Dermis microvascular lymphatic vessel endothelial cell (primary cell): Measurements from ENCODE around the gene AP4M1. TPM values are rescaled to one million over a fixed set of nuclear protein-coding genes. Genes with fewer than 3 reads are reported as not detected.

ENCODE experiments used
- DNase-seq, 2 donors: peaks; one replicate each; pipeline versions ENCODE4 v3.0.0 to v3.0.0-alpha.2; 2010; ENCODE audit warnings: low read depth in 2 of 2
- total RNA-seq: library from RNA; depleted of rRNA; stranded (reverse); fragments of >200 nt; gene quantifications from 2 replicates; pipeline ENCODE4 v1.2.1, GENCODE V29; 2014

The AP4M1 gene, protein sequence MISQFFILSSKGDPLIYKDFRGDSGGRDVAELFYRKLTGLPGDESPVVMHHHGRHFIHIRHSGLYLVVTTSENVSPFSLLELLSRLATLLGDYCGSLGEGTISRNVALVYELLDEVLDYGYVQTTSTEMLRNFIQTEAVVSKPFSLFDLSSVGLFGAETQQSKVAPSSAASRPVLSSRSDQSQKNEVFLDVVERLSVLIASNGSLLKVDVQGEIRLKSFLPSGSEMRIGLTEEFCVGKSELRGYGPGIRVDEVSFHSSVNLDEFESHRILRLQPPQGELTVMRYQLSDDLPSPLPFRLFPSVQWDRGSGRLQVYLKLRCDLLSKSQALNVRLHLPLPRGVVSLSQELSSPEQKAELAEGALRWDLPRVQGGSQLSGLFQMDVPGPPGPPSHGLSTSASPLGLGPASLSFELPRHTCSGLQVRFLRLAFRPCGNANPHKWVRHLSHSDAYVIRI
- total RNA-seq, result 12.3 and 16.8 TPM in 2 replicates

DNA sequence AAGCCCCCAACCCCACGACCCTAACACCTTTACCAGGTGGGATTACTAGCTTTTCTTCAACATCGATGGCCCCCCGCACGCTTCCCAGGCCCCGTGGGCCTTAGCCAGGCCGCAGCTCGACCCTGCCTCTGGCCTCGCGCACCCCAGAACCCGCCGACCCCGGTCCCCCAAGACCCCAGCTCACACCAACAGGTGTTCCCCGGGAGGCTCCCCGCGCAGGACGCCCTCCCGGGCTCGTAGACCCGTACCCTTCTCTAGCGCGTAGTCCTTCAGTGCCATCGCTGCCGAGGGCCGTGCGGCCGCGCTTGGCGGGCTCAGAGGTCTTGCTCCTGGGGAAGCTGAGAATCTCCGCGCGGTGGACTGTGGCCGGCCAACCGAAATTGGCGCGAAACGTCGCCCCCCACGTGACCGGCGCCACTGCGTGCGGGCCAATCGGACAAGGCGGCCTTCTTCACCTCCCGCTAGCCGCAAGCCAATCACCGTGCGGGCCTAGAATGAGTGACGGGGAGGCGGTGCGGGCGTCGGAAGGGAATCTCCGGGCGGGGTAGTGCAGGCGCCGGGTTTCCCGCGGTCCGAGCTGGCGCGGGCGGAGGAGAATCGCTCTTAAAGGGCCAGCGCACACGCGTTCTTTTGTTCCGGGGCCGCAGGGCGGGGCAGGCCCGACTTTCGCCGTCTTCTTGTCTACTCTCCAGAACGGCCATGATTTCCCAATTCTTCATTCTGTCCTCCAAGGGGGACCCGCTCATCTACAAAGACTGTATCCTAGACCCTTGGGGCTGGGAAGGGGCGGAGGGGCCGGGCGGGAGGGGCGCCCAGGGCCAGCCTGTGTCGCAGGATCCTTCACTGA lies at the start of gene AP4M1, which contains the start of gene MCM7:
Gene AP4M1 (plus strand): TSS at position 628 of the 847 bp plus-strand sequence. CDS start 72 bp downstream, at position 700.
Gene MCM7 (minus strand): TSS at position 382 of the 847 bp plus-strand sequence. CDS start 103 bp downstream, at position 279.
- peak; percentile 94 to 99 for DNase-seq

DNA sequence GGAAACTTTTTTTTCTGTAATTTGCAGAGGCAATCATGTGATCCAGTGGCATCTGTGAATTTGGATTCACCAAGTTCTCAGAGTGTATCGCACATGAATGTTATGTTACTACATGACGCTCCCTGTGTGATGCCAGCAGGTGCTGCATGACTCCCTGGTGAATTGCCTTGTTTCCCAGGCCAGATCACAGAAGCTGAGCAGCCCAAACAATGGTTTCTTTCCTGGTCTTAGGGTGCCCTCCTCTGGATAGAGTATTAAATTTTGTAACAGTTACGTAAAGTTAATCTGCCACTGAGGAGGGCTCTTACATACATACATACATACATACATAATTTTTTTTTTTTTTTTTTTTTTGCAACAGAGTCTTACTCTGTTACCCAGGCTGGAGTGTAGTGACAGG lies 48.2 kb upstream of the AP4M1 start:
- peak; percentile 72 to 81 for DNase-seq

- no peak for DNase-seq
These were observed 44.4 kb upstream of the AP4M1 start for GRCh38 chr7:100057006-100057405.

DNA sequence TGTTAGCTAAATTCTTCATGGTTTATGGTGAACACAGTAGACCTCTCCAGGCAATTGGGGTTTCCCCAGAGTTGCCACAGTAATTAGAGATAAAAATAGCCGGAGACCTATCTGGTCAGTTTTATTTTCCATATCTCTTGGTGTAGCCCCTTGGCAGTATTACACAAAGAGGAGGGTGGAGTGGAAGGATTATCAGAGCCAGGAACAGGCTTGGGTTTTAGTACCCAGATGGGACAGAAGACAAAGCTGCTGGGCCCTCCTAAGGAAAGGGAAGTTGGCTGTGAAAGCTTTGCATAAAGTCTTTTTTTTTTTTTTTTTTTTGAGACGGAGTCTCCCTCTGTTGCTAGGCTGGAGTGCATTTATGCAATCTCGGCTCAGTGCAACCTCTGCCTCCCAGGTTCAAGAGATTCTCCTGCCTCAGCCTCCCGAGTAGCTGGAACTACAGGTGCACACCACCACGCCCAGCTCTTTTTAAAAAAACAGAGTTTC lies 42.1 kb upstream of the AP4M1 start:
- no peak for DNase-seq

DNA sequence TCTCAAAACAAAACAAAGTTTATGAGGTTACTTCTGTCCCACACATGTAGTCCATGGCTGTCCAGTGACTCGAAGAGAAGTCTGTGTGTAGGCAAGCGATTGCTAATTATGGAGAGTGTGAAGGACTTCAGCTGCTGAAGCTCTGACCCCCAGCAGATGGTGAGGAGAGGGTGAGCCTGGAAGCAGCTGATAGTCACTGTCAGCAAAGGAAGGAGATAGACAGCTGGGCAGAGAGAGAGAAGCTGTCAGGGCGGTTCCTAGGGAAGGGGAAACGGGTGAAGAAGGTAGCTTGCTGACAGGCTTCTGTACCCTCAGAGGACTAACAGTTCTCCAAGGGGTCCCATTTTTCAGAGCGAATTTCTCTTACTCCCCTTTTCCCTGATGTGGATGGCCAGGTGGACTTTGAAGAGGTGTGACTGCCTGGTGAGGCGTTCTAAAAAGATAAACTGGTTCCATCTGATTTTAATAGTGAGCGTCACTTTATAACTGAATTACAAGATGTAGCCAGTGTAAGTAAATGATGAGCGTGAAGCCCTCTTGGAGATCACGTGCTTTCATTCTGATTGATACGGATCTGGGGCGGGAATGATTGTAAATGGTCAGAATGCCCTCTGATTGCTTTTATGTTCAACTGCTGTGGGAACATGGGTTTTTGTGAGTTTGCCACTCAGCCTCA lies 39.8 kb upstream of the AP4M1 start:
- no peak for DNase-seq

DNA sequence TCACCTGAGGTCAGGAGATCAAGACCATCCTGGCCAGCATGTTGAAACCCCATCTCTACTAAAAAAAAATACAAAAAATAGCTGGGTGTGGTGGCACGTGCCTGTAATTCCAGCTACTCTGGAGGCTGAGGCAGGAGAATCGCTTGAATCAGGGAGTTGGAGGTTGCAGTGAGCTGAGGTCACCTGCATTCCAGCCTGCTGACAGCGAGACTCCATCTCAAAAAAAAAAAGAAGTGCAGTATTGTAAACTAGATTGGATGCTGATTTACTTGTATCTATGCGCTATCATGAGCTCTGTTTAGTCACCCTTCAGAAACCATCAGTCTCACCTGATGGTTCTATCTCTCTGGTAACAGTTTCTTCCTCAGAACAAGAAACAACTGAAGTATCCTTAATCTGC lies 38.1 kb upstream of the AP4M1 start:
- no peak for DNase-seq

GRCh38 chr7:100064162-100064561 lies 37.3 kb upstream of the AP4M1 start:
- DNase-seq, result no peak

- no peak for DNase-seq
These were observed 35.8 kb upstream of the AP4M1 start for GRCh38 chr7:100065452-100066186.

GRCh38 chr7:100066953-100067352 lies 34.5 kb upstream of the AP4M1 start:
- DNase-seq, result no peak

DNA sequence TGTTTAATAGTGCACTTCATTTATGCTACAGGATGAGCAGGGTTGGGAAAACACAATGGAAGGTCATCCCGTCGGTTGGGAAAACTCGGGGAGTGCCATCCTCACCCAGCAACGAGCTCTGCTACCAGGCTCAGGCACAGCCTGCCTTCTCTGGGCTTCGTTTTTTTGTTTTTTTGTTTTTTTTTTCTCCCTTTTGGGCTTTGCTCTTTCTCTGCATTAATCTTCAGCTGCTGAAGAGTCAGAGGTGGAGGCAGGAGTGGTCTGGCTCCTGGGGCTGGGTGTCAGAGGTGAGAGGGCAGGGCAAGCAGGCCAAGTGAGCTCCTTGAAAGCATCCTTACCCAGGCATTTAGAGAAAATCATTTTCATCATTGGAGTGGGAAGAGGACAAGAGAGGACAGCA lies 31.5 kb upstream of the AP4M1 start:
- DNase-seq, result no peak

DNA sequence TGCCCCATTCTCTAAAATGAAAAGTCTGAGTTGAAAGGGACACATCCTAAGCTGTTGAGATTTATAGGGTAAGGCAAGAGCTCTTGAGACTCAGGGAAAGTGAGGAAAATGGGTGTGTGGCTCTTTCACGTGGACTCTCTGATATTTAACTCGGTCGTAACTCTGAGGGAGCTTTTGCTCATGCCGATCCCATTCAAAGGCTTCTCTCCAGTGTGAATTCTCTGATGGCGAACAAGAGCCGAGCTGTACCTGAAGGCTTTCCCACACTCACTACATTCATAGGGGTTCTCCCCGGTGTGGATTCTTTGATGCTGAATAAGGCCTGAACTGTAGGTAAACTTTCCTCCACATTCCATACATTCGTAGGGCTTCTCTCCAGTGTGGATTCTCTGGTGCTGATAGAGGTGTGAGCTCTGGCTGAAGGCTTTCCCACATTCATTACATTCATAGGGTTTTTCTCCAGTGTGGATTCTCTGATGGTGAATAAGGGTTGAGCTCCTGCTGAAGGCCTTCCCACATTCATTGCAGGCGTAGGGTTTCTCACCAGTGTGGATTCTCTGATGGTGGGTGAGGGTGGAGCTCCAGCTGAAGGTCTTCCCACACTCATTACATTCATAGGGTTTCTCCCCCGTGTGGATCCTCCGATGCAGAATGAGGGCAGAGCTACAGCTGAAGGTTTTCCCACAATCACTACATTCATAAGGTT lies 30.3 kb upstream of the AP4M1 start:
- no peak for DNase-seq

DNA sequence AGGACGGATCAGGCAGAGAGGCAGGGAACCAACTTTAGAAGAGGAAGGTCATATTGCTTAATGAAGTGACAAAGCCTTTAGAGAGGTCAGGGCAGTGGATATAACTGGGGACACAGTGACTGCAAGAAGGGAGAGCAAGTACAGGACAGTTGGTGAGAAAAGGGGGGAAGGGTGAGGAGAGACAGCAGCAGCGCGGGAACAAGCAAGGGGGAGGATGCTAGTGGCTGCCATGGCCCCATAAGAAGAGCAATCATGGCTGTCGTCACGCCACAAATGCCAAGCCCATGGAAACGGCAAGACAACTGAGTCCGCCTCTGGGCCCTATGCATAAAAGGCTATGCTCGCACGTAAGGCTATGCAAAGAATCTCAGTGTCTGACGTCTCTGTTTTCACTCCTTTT lies 29.0 kb upstream of the AP4M1 start:
- DNase-seq, result no peak

DNA sequence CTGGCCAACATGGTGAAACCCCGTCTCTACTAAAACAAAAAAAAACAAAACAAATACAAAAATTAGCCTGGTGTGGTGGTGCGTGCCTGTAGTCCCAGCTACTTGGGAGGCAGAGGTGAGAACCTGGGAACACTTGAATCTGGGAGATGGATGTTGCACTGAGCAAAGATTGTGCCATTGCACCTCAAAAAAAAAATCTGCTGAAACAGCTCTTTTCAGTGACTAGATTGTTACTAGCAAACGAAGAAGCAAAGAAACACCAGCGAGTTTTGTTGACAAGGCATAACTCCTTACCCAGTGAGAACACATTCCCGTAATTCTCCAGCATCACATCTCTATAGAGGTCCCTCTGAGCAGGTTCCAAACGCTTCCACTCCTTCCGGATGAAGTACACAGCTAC lies 26.6 kb upstream of the AP4M1 start:
- DNase-seq, result no peak

- DNase-seq, result no peak
These were observed 26.0 kb upstream of the AP4M1 start for GRCh38 chr7:100075418-100075817.

DNA sequence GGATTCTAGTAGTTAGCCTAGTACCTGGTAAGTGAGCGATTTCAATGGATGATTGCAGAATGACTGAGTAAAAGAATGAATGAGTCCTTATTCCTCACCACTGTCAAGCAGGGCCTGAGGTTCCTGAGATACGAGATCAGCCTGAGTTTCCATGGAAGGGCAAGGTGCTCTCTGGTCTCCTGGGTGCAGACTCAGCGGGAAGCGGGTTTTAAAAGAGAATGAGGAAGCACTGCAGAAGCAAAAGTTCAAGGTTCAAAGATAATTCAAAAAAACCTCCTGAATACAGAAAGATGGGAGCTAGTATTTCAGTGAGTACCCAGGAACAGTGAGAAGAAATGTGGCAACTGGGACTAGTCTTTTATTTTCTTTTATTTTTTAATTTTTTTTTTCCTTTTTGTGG lies 24.2 kb upstream of the AP4M1 start:
- DNase-seq, result no peak

DNA sequence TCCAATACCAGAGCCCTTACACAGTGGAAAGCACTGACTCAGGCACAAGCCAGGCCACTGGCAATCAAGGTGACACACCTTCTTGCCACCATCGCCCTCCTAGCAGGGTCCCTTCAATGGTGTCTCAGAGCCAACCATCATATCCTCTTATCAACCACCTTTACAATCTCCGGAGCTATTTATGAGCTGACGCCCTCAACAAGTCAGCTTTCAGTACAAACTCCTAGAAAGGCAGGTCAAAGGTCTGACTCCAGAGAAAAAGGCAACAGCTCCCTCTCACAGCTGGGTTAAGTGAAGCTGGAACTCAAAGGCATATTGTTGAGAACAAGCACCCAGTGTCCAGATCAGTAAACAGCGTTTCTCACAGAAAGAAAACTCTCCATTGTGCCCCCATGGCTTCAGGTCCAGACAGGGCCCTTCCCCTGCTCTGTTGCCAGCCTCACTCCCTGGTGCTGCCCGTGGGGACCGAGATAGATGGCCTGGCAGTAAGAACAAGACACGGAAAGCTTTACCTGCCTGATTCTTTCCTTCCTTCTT lies 22.4 kb upstream of the AP4M1 start:
- no peak for DNase-seq

DNA sequence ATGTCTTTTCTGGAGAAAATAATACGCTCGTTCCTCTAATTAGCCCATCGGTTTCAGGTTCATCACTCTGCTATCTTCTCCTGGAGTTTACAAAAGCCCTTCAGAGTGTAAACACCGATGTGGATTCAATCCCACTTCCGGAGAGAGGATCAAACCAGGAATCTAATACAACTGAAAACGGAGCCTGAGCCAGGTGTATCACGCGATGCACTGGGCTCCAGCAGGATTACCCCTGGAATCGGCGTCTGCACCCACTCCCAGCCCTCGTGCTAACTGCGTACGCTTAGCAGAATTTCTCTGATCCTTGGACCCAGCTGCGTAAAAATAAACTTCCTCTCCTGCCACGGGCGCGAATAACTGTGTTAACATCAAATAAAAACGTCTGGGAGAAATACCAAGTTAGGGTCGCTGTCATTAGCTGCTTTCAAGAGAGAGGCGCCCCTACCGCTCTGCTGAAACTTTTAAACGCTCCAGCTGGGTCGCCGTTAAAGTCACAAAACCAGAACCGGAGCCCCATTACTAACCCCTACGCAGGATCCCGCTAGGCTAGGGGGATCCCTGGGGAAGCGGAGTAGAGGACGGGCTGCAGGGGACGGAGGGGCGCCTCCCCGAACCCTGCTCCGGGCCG lies 20.4 kb upstream of the AP4M1 start:
- peak in 1 of 2 donors; percentile 34 for DNase-seq

GRCh38 chr7:100081535-100082102 lies 19.8 kb upstream of the AP4M1 start, which contains the start of gene ZNF3:
Gene ZNF3 (minus strand): TSS chr7:100081723. CDS start chr7:100077357, 4,366 bp downstream.
- DNase-seq, result peak; percentile 97 to 99

DNA sequence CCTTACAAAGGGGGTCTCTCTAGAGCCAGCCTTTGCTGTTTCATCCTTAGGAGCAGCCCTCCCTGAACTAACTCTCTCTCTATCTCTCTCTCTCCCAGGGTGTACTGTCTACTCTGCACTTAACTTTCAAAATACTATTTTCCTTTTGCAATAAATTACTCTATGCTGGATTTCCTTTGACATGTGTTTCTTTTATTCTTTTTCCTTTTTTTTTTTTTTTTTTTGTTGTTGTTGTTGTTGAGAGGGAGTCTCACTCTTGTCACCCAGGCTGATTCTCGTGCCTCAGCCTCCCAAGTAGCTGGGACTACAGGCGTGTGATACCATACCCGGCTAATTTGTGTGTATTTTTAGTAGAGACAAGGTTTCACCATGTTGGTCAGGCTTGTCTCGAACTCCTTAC lies 18.5 kb upstream of the AP4M1 start:
- DNase-seq, result no peak
